Astrocyte of the spinal cord (primary cell): Measurements from ENCODE around the gene RAB1A.
A peak's percentile ranks its signal among the peaks of the same experiment; 100 is the strongest.

Experiments used
- DNase-seq: peaks from one replicate; pipeline ENCODE4 v3.0.0; 2011; ENCODE audit warnings: low read depth, low spot score
- H3K4me3 ChIP-seq: 2 replicates; pipeline ENCODE4 v1.5.1; 2011; ENCODE audit warnings: low read depth, mild to moderate bottlenecking, low read length, moderate library complexity
- CTCF ChIP-seq: IDR thresholded peaks from 2 replicates; pipeline ENCODE4 v1.5.1; 2012; ENCODE audit warnings: low read depth, mild to moderate bottlenecking, low read length, inconsistent platforms
- in situ Hi-C: cut with HindIII; loops from 2 replicates; pipeline ENCODE4 v1.10.0; 2017; ENCODE audit warnings: low sequenced_read_pairs

Gene RAB1A

GRCh38 chr2:65056215-65057053, 73.5 kb downstream of the RAB1A start, which contains the start of gene CEP68:
Gene CEP68 (plus strand): TSS chr2:65056416. CDS start chr2:65069445, 13,029 bp downstream.
- peak; percentile 98 for DNase-seq
- H3K4me3 ChIP-seq: peak within 1 kb of the TSS; percentile 74
- in situ Hi-C loops: no loop called here
- TF ChIP-seq CTCF: no peak

GRCh38 chr2:65055422-65056214, 74.3 kb downstream of the RAB1A start:
- TF ChIP-seq CTCF: no peak
- no peak for DNase-seq
- in situ Hi-C loops: no loop called here
- peak overlapping the region; percentile 74 for H3K4me3 ChIP-seq

GRCh38 chr2:65054749-65055421, 75.0 kb downstream of the RAB1A start:
- TF ChIP-seq CTCF: no peak
- in situ Hi-C loops: no loop called here
- H3K4me3 ChIP-seq: no peak overlapping the region
- no peak for DNase-seq

GRCh38 chr2:65053199-65053598, 76.7 kb downstream of the RAB1A start:
- TF ChIP-seq CTCF: no peak
- in situ Hi-C loops: no loop called here
- no peak for DNase-seq
- H3K4me3 ChIP-seq: no peak overlapping the region

GRCh38 chr2:65050931-65051330, 79.0 kb downstream of the RAB1A start:
- in situ Hi-C loops: no loop called here
- DNase-seq: peak; percentile 51
- TF ChIP-seq CTCF: no peak
- H3K4me3 ChIP-seq: no peak overlapping the region

GRCh38 chr2:65049010-65049639, 80.8 kb downstream of the RAB1A start:
- H3K4me3 ChIP-seq: no peak overlapping the region
- TF ChIP-seq CTCF: no peak
- in situ Hi-C loops: no loop called here
- DNase-seq: no peak
